Breast epithelium (tissue), 4 donors: ENCODE measurements around the gene SKP1. TPM values are rescaled to one million over a fixed set of nuclear protein-coding genes. Genes with fewer than 3 reads are reported as not detected.

Source experiments
- DNase-seq, 2 donors: peaks; one replicate each; pipeline ENCODE4 v3.0.0-alpha.2; 2019; ENCODE audit warnings: low spot score in 2 of 2
- H3K27ac ChIP-seq, 2 donors: fragments of 200-600 bp; sonication (generic) in 1 of 2; one replicate each; pipeline ENCODE4 v1.5.1; 2016 to 2019; ENCODE audit warnings: mild to moderate bottlenecking in 1 of 2
- H3K27me3 ChIP-seq, 2 donors: fragments of 200-600 bp; sonication (generic) in 1 of 2; one replicate each; pipeline versions ENCODE4 v1.5.1 to v1.6.0; 2017 to 2019; ENCODE audit warnings: control low read depth in 1 of 2, mild to moderate bottlenecking in 1 of 2
- H3K36me3 ChIP-seq: fragments of 200-600 bp; one replicate; pipeline ENCODE4 v1.5.1; 2019
- H3K4me1 ChIP-seq, 2 donors: fragments of 200-600 bp; sonication (generic); one replicate each; pipeline ENCODE4 v1.5.1; 2016 to 2019; ENCODE audit warnings: control low read depth in 1 of 2
- H3K4me3 ChIP-seq, 3 donors: fragments of 200-600 bp; sonication (generic); 1 replicate in 2 of 3; 2 replicates in 1 of 3; pipeline ENCODE4 v1.5.1; 2016 to 2019; ENCODE audit warnings: mild to moderate bottlenecking in 3 of 3, moderate library complexity in 2 of 3
- H3K9me3 ChIP-seq, 2 donors: fragments of 200-600 bp; sonication (generic) in 1 of 2; one replicate each; pipeline ENCODE4 v1.5.1; 2016 to 2019; ENCODE audit warnings: control low read depth in 1 of 2
- POLR2A ChIP-seq: fragments of 450-650 bp; IDR thresholded peaks from one replicate; pipeline ENCODE4 v1.6.1; 2016; ENCODE audit warnings: antibody characterized with exemption, mild to moderate bottlenecking, moderate library complexity
- POLR2AphosphoS5 ChIP-seq, 3 donors: sonication (generic); formaldehyde crosslinking; IDR thresholded peaks; one replicate each; pipeline ENCODE4 v1.6.1; 2017; ENCODE audit warnings: antibody characterized with exemption in 3 of 3
- intact Hi-C: fragments of 100-400 bp; cut with DNase I; formaldehyde crosslinking; loops from one replicate; pipeline ENCODE4 v1.15.1; 2023; ENCODE audit warnings: low total_unique reads
- total RNA-seq, 3 donors: library from RNA; depleted of rRNA; stranded (reverse); fragments of >200 nt; gene quantifications; one replicate each; pipeline ENCODE4 v1.1.0, GENCODE V29; 2016
- TF ChIP-seq, protein P1 (sequence below), 3 donors: fragments of 450-650 bp; IDR thresholded peaks; one replicate each; pipeline ENCODE4 v1.5.1; 2016 to 2017; ENCODE audit warnings: antibody characterized with exemption in 3 of 3, mild to moderate bottlenecking in 3 of 3, moderate library complexity in 3 of 3

SKP1 gene
- total RNA-seq, 3 donors from 2014 or later = 158 to 291 (median 259) TPM

DNA sequence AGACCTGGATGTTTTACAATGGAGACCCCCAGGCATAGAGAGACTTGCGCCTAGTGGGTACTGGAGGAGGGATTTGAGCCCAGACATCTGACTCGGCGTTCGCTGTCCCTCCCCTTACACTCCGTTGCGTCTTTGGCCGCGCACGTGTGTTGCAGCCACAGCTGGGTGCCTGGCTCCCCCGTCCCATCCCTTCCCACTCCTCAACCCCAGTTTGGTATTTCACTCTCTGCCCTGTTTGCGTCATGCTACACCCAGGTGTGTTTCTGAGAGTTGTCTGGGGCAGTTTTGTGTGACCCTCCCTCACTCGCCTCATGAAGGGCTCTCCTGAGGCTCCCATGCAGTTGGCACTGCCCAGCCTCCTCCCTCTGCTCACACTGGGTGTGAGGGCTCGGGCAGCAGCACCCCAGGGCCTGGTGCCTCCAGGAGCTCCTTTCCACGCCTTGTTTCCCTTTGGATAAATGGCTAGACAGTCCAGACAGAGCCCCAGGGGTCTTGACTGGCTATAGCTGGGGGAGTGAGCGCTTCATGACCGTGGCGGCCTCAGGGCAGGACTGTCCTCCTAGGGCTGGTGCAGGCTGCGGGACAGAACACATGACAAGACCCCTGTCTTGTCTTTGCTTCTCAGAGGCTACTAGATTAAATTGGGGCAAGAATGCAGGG, 48.6 kb downstream of the SKP1 start:
- H3K9me3 ChIP-seq = no peaks in the 10 kb centered on the region
- no peaks in the 10 kb centered on the region for H3K27me3 ChIP-seq
- intact Hi-C loops = no loop called here
- H3K36me3 ChIP-seq = no peaks in the 10 kb centered on the region
- peak overlapping the region in 2 of 3 donors; percentile 5 to 27 for H3K4me3 ChIP-seq
- TF ChIP-seq POLR2A (no peak), POLR2AphosphoS5 (IDR thresholded peaks at IDR 0.05) (no peak)
- TF ChIP-seq, protein P1, sequence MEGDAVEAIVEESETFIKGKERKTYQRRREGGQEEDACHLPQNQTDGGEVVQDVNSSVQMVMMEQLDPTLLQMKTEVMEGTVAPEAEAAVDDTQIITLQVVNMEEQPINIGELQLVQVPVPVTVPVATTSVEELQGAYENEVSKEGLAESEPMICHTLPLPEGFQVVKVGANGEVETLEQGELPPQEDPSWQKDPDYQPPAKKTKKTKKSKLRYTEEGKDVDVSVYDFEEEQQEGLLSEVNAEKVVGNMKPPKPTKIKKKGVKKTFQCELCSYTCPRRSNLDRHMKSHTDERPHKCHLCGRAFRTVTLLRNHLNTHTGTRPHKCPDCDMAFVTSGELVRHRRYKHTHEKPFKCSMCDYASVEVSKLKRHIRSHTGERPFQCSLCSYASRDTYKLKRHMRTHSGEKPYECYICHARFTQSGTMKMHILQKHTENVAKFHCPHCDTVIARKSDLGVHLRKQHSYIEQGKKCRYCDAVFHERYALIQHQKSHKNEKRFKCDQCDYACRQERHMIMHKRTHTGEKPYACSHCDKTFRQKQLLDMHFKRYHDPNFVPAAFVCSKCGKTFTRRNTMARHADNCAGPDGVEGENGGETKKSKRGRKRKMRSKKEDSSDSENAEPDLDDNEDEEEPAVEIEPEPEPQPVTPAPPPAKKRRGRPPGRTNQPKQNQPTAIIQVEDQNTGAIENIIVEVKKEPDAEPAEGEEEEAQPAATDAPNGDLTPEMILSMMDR (IDR thresholded peaks at IDR 0.05) = no peak
- H3K4me1 ChIP-seq = peaks cover 15 to 24% of the 10 kb centered on the region in 2 donors
- DNase-seq = no peak
- peak overlapping the region; percentile 51 to 64 for H3K27ac ChIP-seq

DNA sequence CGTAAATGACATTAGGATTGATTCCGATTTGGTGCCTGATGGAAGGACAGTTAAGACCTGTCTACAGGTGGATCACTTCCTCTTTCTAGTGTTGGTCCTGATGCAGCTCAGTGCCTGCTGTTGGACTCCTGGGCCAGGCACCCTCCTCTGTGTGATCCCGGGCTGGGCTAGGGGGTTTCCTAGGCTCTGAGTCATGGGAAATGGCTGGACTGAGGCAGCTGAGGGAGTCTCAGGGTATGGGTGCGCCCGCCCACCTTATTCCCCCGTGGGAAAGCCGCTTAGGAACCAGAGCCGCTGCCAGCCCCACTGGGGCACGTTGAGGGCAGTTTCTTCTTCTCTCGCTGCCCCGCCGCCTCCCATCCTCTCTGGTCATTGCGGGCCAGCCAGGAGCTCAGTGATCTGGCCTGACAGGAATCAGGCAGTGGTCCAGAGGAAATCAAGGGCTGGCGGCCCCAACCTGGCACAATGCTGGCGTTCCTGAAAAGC, 49.3 kb downstream of the SKP1 start:
- TF ChIP-seq, protein P1 (IDR thresholded peaks at IDR 0.05) = no peak
- TF ChIP-seq POLR2AphosphoS5 (IDR thresholded peaks at IDR 0.05) = peak in 1 of 3 donors; percentile 24
- intact Hi-C loops = no loop called here
- no peaks in the 10 kb centered on the region for H3K9me3 ChIP-seq
- peak overlapping the region in 1 of 3 donors; percentile 5 for H3K4me3 ChIP-seq
- H3K27me3 ChIP-seq = no peaks in the 10 kb centered on the region
- H3K36me3 ChIP-seq = no peaks in the 10 kb centered on the region
- peak overlapping the region; percentile 59 to 64 for H3K27ac ChIP-seq
- peaks cover 15 to 18% of the 10 kb centered on the region in 2 donors for H3K4me1 ChIP-seq
- DNase-seq = no peak

DNA sequence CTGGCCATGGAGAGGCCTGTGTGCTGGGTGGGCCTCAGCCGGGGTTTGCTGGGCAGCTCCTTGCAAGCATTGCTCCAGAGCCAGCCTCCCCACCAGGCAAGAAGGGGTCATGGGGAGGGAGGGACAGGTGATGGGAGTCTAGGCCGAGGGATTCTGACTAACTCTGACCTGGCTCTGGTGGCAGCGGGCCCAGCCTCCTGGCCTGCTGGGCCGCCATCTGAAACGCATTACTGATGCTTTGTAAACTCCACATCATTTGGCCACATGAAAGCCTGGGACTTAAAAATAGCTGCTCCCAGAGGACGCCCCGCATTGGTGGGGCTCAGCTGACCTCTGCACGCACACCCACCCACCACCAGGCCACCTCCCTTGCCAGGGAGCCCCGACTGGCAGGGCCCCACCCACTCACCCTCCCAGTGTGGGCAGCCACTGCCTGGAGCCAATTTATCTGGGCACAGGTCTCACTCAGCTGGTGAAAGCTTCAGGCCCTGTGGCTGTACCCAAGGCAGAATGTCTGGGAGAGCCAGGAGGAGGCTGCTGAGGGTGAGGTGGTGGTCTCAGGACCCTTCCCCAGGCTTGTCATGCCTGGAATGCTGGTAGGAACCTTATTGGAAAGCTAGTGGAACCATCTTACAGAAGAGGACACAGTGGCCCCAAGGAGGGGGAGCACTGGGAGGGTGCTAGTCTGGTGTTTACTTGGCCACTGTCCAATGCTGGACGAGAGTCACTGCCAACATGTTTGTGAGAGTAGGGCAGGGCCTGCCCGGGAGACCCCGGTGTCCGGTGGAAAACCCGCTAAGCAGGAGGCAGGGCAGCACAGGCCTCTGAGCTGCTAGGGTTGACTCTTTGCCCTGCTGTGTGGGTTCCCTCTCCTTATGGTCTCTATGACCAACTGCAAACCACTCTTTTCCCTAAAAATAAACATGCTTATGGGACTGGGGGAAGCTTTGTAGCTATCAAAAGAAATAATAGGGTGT, 51.4 kb downstream of the SKP1 start:
- DNase-seq = no peak
- Histone ChIP-seq H3K9me3 (no peaks in the 10 kb centered on the region), H3K4me1 (peaks cover 13 to 15% of the 10 kb centered on the region in 2 donors), H3K27ac (peak overlapping the region; percentile 77 to 92), H3K27me3 (no peaks in the 10 kb centered on the region), H3K36me3 (no peaks in the 10 kb centered on the region), H3K4me3 (no peak overlapping the region)
- intact Hi-C loops = no loop called here
- TF ChIP-seq POLR2A (no peak), POLR2AphosphoS5 (IDR thresholded peaks at IDR 0.05) (no peak)
- TF ChIP-seq, protein P1 (IDR thresholded peaks at IDR 0.05) = no peak

DNA sequence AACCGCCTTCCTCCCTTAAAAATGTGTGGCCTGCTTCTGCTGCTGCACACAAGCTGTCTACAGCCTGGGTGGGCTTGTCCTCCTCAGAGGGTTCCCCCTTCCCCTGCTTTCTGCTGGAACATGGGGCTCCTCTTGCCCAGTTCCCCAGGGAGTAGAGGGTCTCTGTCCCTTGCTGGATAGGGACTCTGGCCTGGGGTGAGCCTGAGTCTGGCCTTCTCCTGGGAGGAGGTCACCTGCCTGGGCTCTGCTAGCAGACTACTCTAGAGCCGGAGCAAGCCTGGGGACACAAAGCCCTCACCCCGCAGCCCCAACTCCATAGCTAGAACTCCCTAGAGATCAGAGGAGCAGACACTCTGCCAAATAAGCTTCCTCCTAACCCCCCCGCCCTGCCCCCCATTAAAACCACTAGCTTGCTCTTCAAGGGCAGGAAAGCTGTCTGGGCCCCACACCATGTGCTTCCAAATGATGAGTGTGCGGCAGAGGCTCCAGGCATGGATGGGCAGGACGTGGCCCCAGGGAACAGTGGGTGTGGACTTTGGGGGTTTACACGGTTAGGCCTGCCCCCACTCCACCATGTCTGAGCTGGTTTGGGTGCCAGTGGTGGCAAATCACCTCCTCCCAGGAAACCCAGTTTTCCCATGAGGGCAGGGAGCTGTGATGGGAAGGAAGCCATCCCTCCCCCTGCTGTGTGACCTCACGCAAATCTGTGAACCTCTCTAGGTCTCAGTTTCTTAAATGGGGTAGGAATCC, 52.3 kb downstream of the SKP1 start:
- Histone ChIP-seq H3K36me3 (no peaks in the 10 kb centered on the region), H3K27me3 (no peaks in the 10 kb centered on the region), H3K9me3 (no peaks in the 10 kb centered on the region), H3K27ac (peak overlapping the region; percentile 77 to 92), H3K4me3 (no peak overlapping the region), H3K4me1 (peaks cover 13 to 15% of the 10 kb centered on the region in 2 donors)
- intact Hi-C loops = no loop called here
- no peak for DNase-seq
- TF ChIP-seq, protein P1 (IDR thresholded peaks at IDR 0.05) = no peak
- TF ChIP-seq POLR2AphosphoS5 (IDR thresholded peaks at IDR 0.05) = no peak
- TF ChIP-seq POLR2A = no peak
